H1 (cell line): ENCODE data around the gene LHFPL6. TPM values are rescaled to one million over a fixed set of nuclear protein-coding genes. Genes with fewer than 3 reads are reported as not detected.

Experiments used
- CTCF ChIA-PET: fragments of 300-600 bp; sonication (Branson Sonifier 250); formaldehyde crosslinking; loops from one replicate; lab custom pipeline; 2021; ENCODE audit not compliant: partially characterized antibody; lab: Charles Lee
- POLR2A ChIA-PET: fragments of 300-600 bp; sonication (Branson Sonifier 250); formaldehyde crosslinking; loops from one replicate; lab custom pipeline; 2021; ENCODE audit warnings: inconsistent platforms; ENCODE audit not compliant: partially characterized antibody; lab: Charles Lee
- DNase-seq, 2 experiments: peaks; one replicate each; pipeline versions ENCODE4 v3.0.0 to v3.0.0-alpha.2; 2010 to 2022; ENCODE audit warnings: low spot score in 2 of 2, low read depth in 1 of 2, mixed read lengths in 1 of 2
- FAIRE-seq: peaks from 2 replicates; lab custom pipeline; 2011; peaks lifted over from hg19 to GRCh38; lab: Jason Lieb, UNC
- H2AFZ ChIP-seq: 2 replicates; pipeline ENCODE4 v1.8.1; 2012; ENCODE audit warnings: low read length, inconsistent platforms
- H2AK5ac ChIP-seq: 2 replicates; pipeline ENCODE4 v1.6.1; 2013; ENCODE audit warnings: low read depth, low read length
- H2BK120ac ChIP-seq: replicated peaks from 2 replicates; pipeline ENCODE3; 2013; ENCODE audit warnings: low read depth, low read length, inconsistent platforms
- H2BK12ac ChIP-seq: 2 replicates; pipeline ENCODE4 v1.6.1; 2013; ENCODE audit warnings: low read depth, low read length
- H2BK15ac ChIP-seq: 2 replicates; pipeline ENCODE4 v1.6.1; 2013; ENCODE audit warnings: low read length
- H2BK20ac ChIP-seq: 2 replicates; pipeline ENCODE4 v1.6.1; 2013; ENCODE audit warnings: low read length
- H2BK5ac ChIP-seq: 2 replicates; pipeline ENCODE4 v1.6.1; 2013; ENCODE audit warnings: low read depth, low read length
- H3K14ac ChIP-seq: 2 replicates; pipeline ENCODE4 v1.6.1; 2013; ENCODE audit warnings: inconsistent platforms; ENCODE audit not compliant: insufficient read length
- H3K18ac ChIP-seq: 2 replicates; pipeline ENCODE4 v1.6.1; 2013; ENCODE audit warnings: low read length; ENCODE audit errors: extremely low read depth
- H3K23ac ChIP-seq: 2 replicates; pipeline ENCODE4 v1.6.1; 2013; ENCODE audit warnings: inconsistent platforms; ENCODE audit not compliant: insufficient read length
- H3K23me2 ChIP-seq: 2 replicates; pipeline ENCODE4 v1.6.1; 2013; ENCODE audit warnings: low read depth, low read length
- H3K27ac ChIP-seq: 2 replicates; pipeline ENCODE4 v1.6.1; 2011; ENCODE audit warnings: low read depth, low read length, inconsistent platforms
- H3K27me3 ChIP-seq, 4 experiments: replicated peaks in 1 of 4; 1 replicate in 1 of 4; 2 replicates in 3 of 4; pipeline versions ENCODE4 v1.6.1 to v1.8.1; 2011 to 2013; ENCODE audit warnings: low read length in 3 of 4, mild to moderate bottlenecking in 3 of 4, inconsistent platforms in 2 of 4, mixed read lengths in 2 of 4, moderate library complexity in 1 of 4; ENCODE audit not compliant: control insufficient read depth in 3 of 4, insufficient read depth in 3 of 4; ENCODE audit errors: extremely low read depth in 1 of 4
- H3K36me3 ChIP-seq, 4 experiments: 2 replicates each; pipeline versions ENCODE4 v1.6.1 to v1.8.1; 2011 to 2013; ENCODE audit warnings: mild to moderate bottlenecking in 4 of 4, low read length in 3 of 4, moderate library complexity in 2 of 4, control low read depth in 1 of 4, inconsistent platforms in 1 of 4; ENCODE audit not compliant: insufficient read depth in 4 of 4, control insufficient read depth in 2 of 4
- H3K4ac ChIP-seq: replicated peaks from 2 replicates; pipeline ENCODE3; 2013; ENCODE audit warnings: low read length, low read depth, mixed read lengths, inconsistent platforms; ENCODE audit not compliant: insufficient read length
- H3K4me1 ChIP-seq, 4 experiments: replicated peaks in 1 of 4; 1 replicate in 1 of 4; 2 replicates in 3 of 4; pipeline versions ENCODE4 v1.6.1 to v1.8.1; 2011 to 2013; ENCODE audit warnings: low read length in 3 of 4, inconsistent platforms in 2 of 4, mixed read lengths in 1 of 4; ENCODE audit not compliant: insufficient read depth in 4 of 4, control insufficient read depth in 3 of 4
- H3K4me2 ChIP-seq, 2 experiments: 2 replicates each; pipeline versions ENCODE4 v1.6.1 to v1.8.1; 2011 to 2013; ENCODE audit warnings: low read depth in 2 of 2, low read length in 2 of 2, control low read depth in 1 of 2, inconsistent platforms in 1 of 2, mild to moderate bottlenecking in 1 of 2; ENCODE audit not compliant: insufficient read depth in 1 of 2
- H3K4me3 ChIP-seq, 4 experiments: fragments of 200-600, 300-600 bp in 1 of 4; sonication (generic), shearing (Covaris generic), sonication (Bioruptor Twin) in 1 of 4; 2 replicates each; pipeline versions ENCODE4 v1.5.1 to v1.8.1; 2011 to 2016; ENCODE audit warnings: low read length in 4 of 4, low read depth in 3 of 4, control low read depth in 2 of 4, inconsistent platforms in 2 of 4, mild to moderate bottlenecking in 2 of 4, mixed read lengths in 1 of 4, moderate library complexity in 1 of 4; ENCODE audit not compliant: insufficient read depth in 2 of 4; ENCODE audit errors: extremely low read depth in 1 of 4
- H3K56ac ChIP-seq: replicated peaks from 2 replicates; pipeline ENCODE3; 2013; ENCODE audit warnings: low read depth, mild to moderate bottlenecking, mixed read lengths, low read length, inconsistent platforms; ENCODE audit not compliant: insufficient read length
- H3K79me1 ChIP-seq: 2 replicates; pipeline ENCODE4 v1.6.1; 2013; ENCODE audit warnings: low read depth, low read length, control low read depth
- H3K79me2 ChIP-seq, 2 experiments: 2 replicates each; pipeline versions ENCODE4 v1.6.1 to v1.8.1; 2012 to 2013; ENCODE audit warnings: low read length in 2 of 2, mild to moderate bottlenecking in 2 of 2, inconsistent platforms in 1 of 2; ENCODE audit not compliant: insufficient read depth in 2 of 2, control insufficient read depth in 1 of 2
- H3K9ac ChIP-seq, 4 experiments: replicated peaks in 1 of 4; 1 replicate in 1 of 4; 2 replicates in 3 of 4; pipeline versions ENCODE4 v1.6.1 to v1.8.1; 2011 to 2013; ENCODE audit warnings: low read depth in 3 of 4, low read length in 3 of 4, control low read depth in 2 of 4, mild to moderate bottlenecking in 2 of 4, moderate library complexity in 2 of 4, inconsistent platforms in 1 of 4; ENCODE audit errors: extremely low read depth in 1 of 4
- H3K9me3 ChIP-seq, 2 experiments: 2 replicates each; pipeline versions ENCODE4 v1.6.1 to v1.8.1; 2012 to 2013; ENCODE audit warnings: mild to moderate bottlenecking in 2 of 2, moderate library complexity in 2 of 2, control low read depth in 1 of 2, inconsistent platforms in 1 of 2, low read depth in 1 of 2, low read length in 1 of 2, mixed read lengths in 1 of 2; ENCODE audit not compliant: insufficient read depth in 2 of 2
- H4K20me1 ChIP-seq, 2 experiments: replicated peaks in 1 of 2; 2 replicates each; pipeline versions ENCODE3 to v1.8.1; 2011 to 2013; ENCODE audit warnings: inconsistent platforms in 2 of 2, low read length in 2 of 2, mild to moderate bottlenecking in 1 of 2; ENCODE audit not compliant: insufficient read depth in 2 of 2, control insufficient read depth in 1 of 2
- H4K5ac ChIP-seq: 2 replicates; pipeline ENCODE4 v1.6.1; 2013; ENCODE audit warnings: low read length, low read depth, mixed read lengths, inconsistent platforms; ENCODE audit not compliant: insufficient read length
- H4K8ac ChIP-seq: 2 replicates; pipeline ENCODE4 v1.8.0; 2013; ENCODE audit warnings: mild to moderate bottlenecking, moderate library complexity, low read length, inconsistent platforms; ENCODE audit not compliant: insufficient read depth; ENCODE audit errors: extremely low read depth
- H4K91ac ChIP-seq: replicated peaks from 2 replicates; pipeline ENCODE3; 2013; ENCODE audit warnings: low read length, mixed read lengths, inconsistent platforms; ENCODE audit not compliant: insufficient read length
- ATF3 ChIP-seq: IDR thresholded peaks from 2 replicates; pipeline ENCODE4 v1.6.1; 2011; ENCODE audit warnings: low read depth, mild to moderate bottlenecking, low read length; ENCODE audit not compliant: insufficient read depth
- BACH1 ChIP-seq: IDR thresholded peaks from 2 replicates; pipeline ENCODE4 v1.6.1; 2012; ENCODE audit warnings: low read length, improper control_type of control experiment
- BCL11A ChIP-seq, 2 experiments: IDR thresholded peaks; one replicate each; pipeline ENCODE4 v1.6.1; 2011; ENCODE audit warnings: low read depth in 2 of 2, low read length in 2 of 2, mild to moderate bottlenecking in 2 of 2
- BRCA1 ChIP-seq: IDR thresholded peaks from 2 replicates; pipeline ENCODE4 v1.6.1; 2012; ENCODE audit warnings: low read depth, low read length, improper control_type of control experiment
- EGR1 ChIP-seq: IDR thresholded peaks from 2 replicates; pipeline ENCODE4 v1.6.1; 2011; ENCODE audit warnings: low read depth, low read length, borderline replicate concordance
- HDAC6 ChIP-seq: IDR thresholded peaks from one replicate; pipeline ENCODE4 v1.7.1; 2012; ENCODE audit warnings: low read depth, mild to moderate bottlenecking, inconsistent platforms, low read length, moderate library complexity
- NRF1 ChIP-seq: IDR thresholded peaks from 2 replicates; pipeline ENCODE4 v1.6.1; 2011; ENCODE audit warnings: mild to moderate bottlenecking, low read depth, low read length, improper control_type of control experiment
- PHF8 ChIP-seq: fragments of 200-600 bp; sonication (generic); conservative IDR thresholded peaks from 2 replicates; pipeline ENCODE4 v1.7.1; 2012; ENCODE audit warnings: low read depth, mild to moderate bottlenecking, inconsistent platforms, low read length, moderate library complexity
- SAP30 ChIP-seq: fragments of 300-600 bp; sonication (generic); IDR thresholded peaks from 2 replicates; pipeline ENCODE4 v1.7.1; 2012; ENCODE audit warnings: low read length, moderate library complexity, mild to moderate bottlenecking, inconsistent platforms; ENCODE audit not compliant: insufficient read depth, insufficient replicate concordance
- SIN3A ChIP-seq, 2 experiments: IDR thresholded peaks in 1 of 2; conservative IDR thresholded peaks in 1 of 2; 2 replicates each; pipeline ENCODE4 v1.6.1; 2011 to 2012; ENCODE audit warnings: low read length in 2 of 2, improper control_type of control experiment in 1 of 2, low read depth in 1 of 2, mild to moderate bottlenecking in 1 of 2
- SUZ12 ChIP-seq: fragments of 200-600 bp; sonication (generic); IDR thresholded peaks from 2 replicates; pipeline ENCODE4 v1.6.1; 2012; ENCODE audit warnings: mild to moderate bottlenecking, inconsistent platforms, low read length, moderate library complexity, mixed read lengths
- TAF1 ChIP-seq: IDR thresholded peaks from 2 replicates; pipeline ENCODE4 v1.6.1; 2011; ENCODE audit warnings: mild to moderate bottlenecking, low read depth, low read length
- USF2 ChIP-seq: IDR thresholded peaks from 2 replicates; pipeline ENCODE4 v1.6.1; 2011; ENCODE audit warnings: low read length, improper control_type of control experiment
- WGBS, 2 experiments: shearing (Covaris generic) in 1 of 2; methylation state at CpG; one replicate each; pipeline versions ENCODE4 v1.1.6 to v1.1.7; 2013 to 2015; ENCODE audit warnings: low lambda C conversion rate in 2 of 2, mixed read lengths in 2 of 2, inconsistent platforms in 1 of 2, low coverage in 1 of 2, missing lambda C conversion rate in 1 of 2; ENCODE audit not compliant: insufficient replicate concordance in 2 of 2, insufficient coverage in 1 of 2, insufficient read length in 1 of 2; ENCODE audit errors: extremely low coverage in 1 of 2, missing lambda C conversion rate in 1 of 2; 5-methylcytosine and 5-hydroxymethylcytosine counted together
- polyA plus RNA-seq, 7 experiments: library from polyadenylated mRNA; depleted of rRNA in 3 of 7; stranded (reverse) in 5 of 7; unstranded in 2 of 7; fragments of >200 nt in 5 of 7; fragments of 200-250 nt in 2 of 7; gene quantifications; 1 replicate in 5 of 7; 2 replicates in 1 of 7; 4 replicates in 1 of 7; pipeline versions ENCODE4 v1.2.1 to v1.2.3, GENCODE V29; 2011 to 2013; ENCODE audit warnings: missing spikeins in 2 of 7, mixed read lengths in 2 of 7
- total RNA-seq: library from RNA; stranded (reverse); fragmentation: NEBNext Ultra II Directional; extraction: Animal tissue kit (Norgen Biotek cat#: 25700); gene quantifications from 2 replicates; pipeline ENCODE4 v1.2.1, GENCODE V29; 2021

LHFPL6 gene
- total and polyA plus RNA-seq, 2 of the 8 experiments (the other 6 are each of a cell fraction or from before 2014, with no cell fraction given) = 7.6 to 17.0 TPM

GRCh38 chr13:39391761-39392160, 211.2 kb downstream of the LHFPL6 start:
- FAIRE-seq (no peak), DNase-seq (no peak)
- Histone ChIP-seq H2BK120ac (no peak overlapping the region), H3K4me3 (no peak overlapping the region), H2AK5ac (no peak overlapping the region), H3K79me1 (no peaks in the 10 kb centered on the region), H3K36me3 (no peaks in the 10 kb centered on the region), H4K91ac (no peak overlapping the region), H2BK5ac (no peak overlapping the region), H3K27ac (no peak overlapping the region), H3K4ac (no peak overlapping the region), H3K4me1 (peaks cover 0 to 4% (median 0%) of the 10 kb centered on the region in 4 experiments; a peak in 1 of 7 replicates), H3K4me2 (no peak overlapping the region), H3K9me3 (no peaks in the 10 kb centered on the region), H3K18ac (no peak overlapping the region), H3K14ac (no peak overlapping the region), H4K5ac (no peak overlapping the region), H2AFZ (no peak overlapping the region), H3K79me2 (no peaks in the 10 kb centered on the region), H2BK12ac (no peak overlapping the region), H2BK20ac (no peak overlapping the region), H3K56ac (no peak overlapping the region), H3K9ac (no peak overlapping the region), H3K23ac (no peak overlapping the region), H4K20me1 (peaks cover 2 to 20% of the 10 kb centered on the region in 2 experiments), H2BK15ac (no peak overlapping the region), H4K8ac (no peak overlapping the region), H3K27me3 (peaks cover 30 to 63% (median 46%) of the 10 kb centered on the region in 4 experiments), H3K23me2 (no peaks in the 10 kb centered on the region)
- ChIA-PET CTCF (interaction anchor here (1.5 kb wide), 1 partner anchor 13 kb away, joined by 5 read pairs; no protein-coding TSS in a partner anchor), POLR2A (no interaction called here)
- WGBS, 2 experiments = 74% methylated on average over 2 of the region's 2 CpGs; no CpG with 5 or more reads in 1 of the 2 experiments
- TF ChIP-seq SAP30 = no peak
- no peak for TF ChIP-seq SIN3A (conservative IDR thresholded peaks at IDR 0.05 in 1 of 2, IDR thresholded peaks at IDR 0.05 in 1 of 2; ENCODE audit: low read depth in 1 of 2, low read length in 2 of 2)
- TF ChIP-seq SUZ12 = no peak
- no peak for TF ChIP-seq BACH1
- TF ChIP-seq BCL11A (IDR thresholded peaks at IDR 0.05; ENCODE audit: low read depth in 2 of 2, low read length in 2 of 2) = no peak
- no peak for TF ChIP-seq NRF1
- no peak for TF ChIP-seq TAF1
- TF ChIP-seq BRCA1 = no peak
- TF ChIP-seq PHF8 = no peak
- no peak for TF ChIP-seq ATF3
- no peak for TF ChIP-seq USF2
- TF ChIP-seq HDAC6 = no peak
- no peak for TF ChIP-seq EGR1
